HT-29 (cell line): ENCODE results near the gene EPS15. TPM values are rescaled to one million over a fixed set of nuclear protein-coding genes. Genes with fewer than 3 reads are reported as not detected.
"Not testable (repeated sequence)": the region's sequence is repeated elsewhere in the genome, so short reads cannot be mapped to it uniquely, and the experiment has no call there.

Experiments used
- DNase-seq: peaks from one replicate; pipeline ENCODE4 v3.0.0-alpha.2; 2015; ENCODE audit warnings: low spot score
- total RNA-seq: library from RNA; depleted of rRNA; stranded (reverse); fragments of >200 nt; shearing (Covaris generic); gene quantifications from 2 replicates; pipeline ENCODE4 v1.2.3, GENCODE V29; 2014

EPS15 gene
- total RNA-seq, 1 experiment from 2014 or later, result 9.4 TPM

GRCh38 chr1:51336711-51337110 is 182.4 kb downstream of the EPS15 start:
- DNase-seq, result no peak

- DNase-seq, result peak; percentile 52
These were observed 183.1 kb downstream of the EPS15 start for GRCh38 chr1:51336004-51336403.

- peak; percentile 76 for DNase-seq
These were observed 187.6 kb downstream of the EPS15 start for GRCh38 chr1:51331206-51332100.

GRCh38 chr1:51330331-51331201 is 188.5 kb downstream of the EPS15 start, which contains the start of gene TTC39A:
Gene TTC39A, minus strand, starts transcription at chr1:51330562. Its CDS starts 85 bp downstream, at chr1:51330477.
- no peak for DNase-seq

- DNase-seq, result peak; percentile 84
These were observed 189.4 kb downstream of the EPS15 start for GRCh38 chr1:51329443-51330325.

- DNase-seq, result no peak
These were observed 190.1 kb downstream of the EPS15 start for GRCh38 chr1:51328926-51329325.

GRCh38 chr1:51328279-51328678 is 190.8 kb downstream of the EPS15 start:
- no peak for DNase-seq

- DNase-seq, result no peak
These were observed 191.7 kb downstream of the EPS15 start for GRCh38 chr1:51327386-51327785.

GRCh38 chr1:51326839-51327238 is 192.2 kb downstream of the EPS15 start:
- no peak for DNase-seq

GRCh38 chr1:51325878-51326755 is 192.9 kb downstream of the EPS15 start:
- DNase-seq, result no peak

GRCh38 chr1:51325391-51325790 is 193.7 kb downstream of the EPS15 start:
- no peak for DNase-seq

GRCh38 chr1:51325011-51325385 is 194.1 kb downstream of the EPS15 start:
- not testable (repeated sequence) for DNase-seq

- DNase-seq, result no peak
These were observed 194.6 kb downstream of the EPS15 start for GRCh38 chr1:51324251-51325010.

- DNase-seq, result no peak
These were observed 195.3 kb downstream of the EPS15 start for GRCh38 chr1:51323778-51324177.

- DNase-seq, result no peak
These were observed 196.5 kb downstream of the EPS15 start for GRCh38 chr1:51322417-51323101.

GRCh38 chr1:51321924-51322280 is 197.2 kb downstream of the EPS15 start:
- no peak for DNase-seq

- no peak for DNase-seq
These were observed 197.8 kb downstream of the EPS15 start for GRCh38 chr1:51320967-51321923.

- DNase-seq, result no peak
These were observed 201.3 kb downstream of the EPS15 start for GRCh38 chr1:51317798-51318197.
